CD14-positive monocyte (primary cell): ENCODE measurements around the gene TNFRSF25. TPM values are rescaled to one million over a fixed set of nuclear protein-coding genes. Genes with fewer than 3 reads are reported as not detected.

Experiments used
- DNase-seq, 3 donors: peaks; one replicate each; pipeline ENCODE4 v3.0.0-alpha.2; 2011 to 2022
- H2AFZ ChIP-seq: 2 replicates; pipeline ENCODE4 v1.6.0; 2012; ENCODE audit warnings: mild to moderate bottlenecking, low read depth, low read length, inconsistent platforms; ENCODE audit not compliant: insufficient read depth, poor library complexity, severe bottlenecking
- H3K27ac ChIP-seq, 2 donors: 1 replicate in 1 of 2; 2 replicates in 1 of 2; pipeline ENCODE4 v1.5.1; 2012 to 2013; ENCODE audit warnings: low read length in 2 of 2, control low read depth in 1 of 2, inconsistent platforms in 1 of 2, low read depth in 1 of 2, mild to moderate bottlenecking in 1 of 2
- H3K27me3 ChIP-seq, 2 donors: one replicate each; pipeline versions ENCODE4 v1.6.0 to v1.6.1; 2011 to 2013; ENCODE audit warnings: low read length in 2 of 2; ENCODE audit not compliant: control insufficient read depth in 2 of 2, insufficient read depth in 2 of 2
- H3K36me3 ChIP-seq, 2 donors: replicated peaks in 1 of 2; 1 replicate in 1 of 2; 2 replicates in 1 of 2; pipeline versions ENCODE4 v1.5.1 to v1.6.1; 2012 to 2013; ENCODE audit warnings: low read length in 2 of 2, control low read depth in 1 of 2, inconsistent platforms in 1 of 2, mild to moderate bottlenecking in 1 of 2; ENCODE audit not compliant: insufficient read depth in 2 of 2, control insufficient read depth in 1 of 2
- H3K4me1 ChIP-seq, 2 donors: 1 replicate in 1 of 2; 2 replicates in 1 of 2; pipeline versions ENCODE4 v1.5.1 to v1.6.1; 2012 to 2013; ENCODE audit warnings: low read length in 2 of 2, control low read depth in 1 of 2, inconsistent platforms in 1 of 2, mild to moderate bottlenecking in 1 of 2, moderate library complexity in 1 of 2; ENCODE audit not compliant: insufficient read depth in 2 of 2, control insufficient read depth in 1 of 2
- H3K4me2 ChIP-seq: replicated peaks from 2 replicates; pipeline ENCODE3; 2012; ENCODE audit warnings: low read length, moderate library complexity, mild to moderate bottlenecking; ENCODE audit not compliant: poor library complexity, severe bottlenecking; ENCODE audit errors: extremely low read depth
- H3K4me3 ChIP-seq, 3 experiments: fragments of 200-600 bp in 1 of 3; sonication (generic) in 1 of 3; replicated peaks in 1 of 3; 1 replicate in 2 of 3; 2 replicates in 1 of 3; pipeline ENCODE4 v1.5.1; 2011 to 2013; ENCODE audit warnings: low read length in 3 of 3, mild to moderate bottlenecking in 3 of 3, control low read depth in 2 of 3, low read depth in 2 of 3, inconsistent platforms in 1 of 3, moderate library complexity in 1 of 3
- H3K79me2 ChIP-seq: 2 replicates; pipeline ENCODE4 v1.6.0; 2012; ENCODE audit warnings: mild to moderate bottlenecking, control low read depth, inconsistent platforms, low read length, moderate library complexity; ENCODE audit not compliant: insufficient read depth
- H3K9ac ChIP-seq: 2 replicates; pipeline ENCODE4 v1.6.0; 2017; ENCODE audit warnings: low read length, mild to moderate bottlenecking; ENCODE audit not compliant: insufficient read depth, poor library complexity, severe bottlenecking
- H3K9me3 ChIP-seq, 2 donors: replicated peaks in 1 of 2; 1 replicate in 1 of 2; 2 replicates in 1 of 2; pipeline versions ENCODE4 v1.5.1 to v1.6.1; 2012 to 2013; ENCODE audit warnings: low read length in 2 of 2, control low read depth in 1 of 2; ENCODE audit not compliant: control insufficient read depth in 1 of 2, insufficient read depth in 1 of 2
- H4K20me1 ChIP-seq: 2 replicates; pipeline ENCODE4 v1.6.0; 2012; ENCODE audit warnings: mild to moderate bottlenecking, low read length, control low read depth, moderate library complexity; ENCODE audit not compliant: insufficient read depth
- H3K27ac Mint-ChIP-seq, 7 donors: one replicate each; pipeline ENCODE4 v1.8.0; 2020; ENCODE audit warnings: mild to moderate bottlenecking in 7 of 7, mixed read lengths in 7 of 7, moderate library complexity in 6 of 7, inconsistent platforms in 2 of 7
- H3K27me3 Mint-ChIP-seq, 3 donors: one replicate each; pipeline ENCODE4 v1.8.0; 2021 to 2022; ENCODE audit warnings: low read depth in 3 of 3, mild to moderate bottlenecking in 3 of 3, mixed read lengths in 3 of 3, moderate library complexity in 3 of 3, inconsistent platforms in 1 of 3
- H3K36me3 Mint-ChIP-seq, 2 donors: one replicate each; pipeline ENCODE4 v1.8.0; 2020; ENCODE audit warnings: mixed read lengths in 2 of 2, inconsistent platforms in 1 of 2, mild to moderate bottlenecking in 1 of 2
- H3K4me1 Mint-ChIP-seq: one replicate; pipeline ENCODE4 v1.8.0; 2020; ENCODE audit warnings: mild to moderate bottlenecking, mixed read lengths
- H3K4me3 Mint-ChIP-seq, 2 donors: one replicate each; pipeline ENCODE4 v1.8.0; 2020; ENCODE audit warnings: mild to moderate bottlenecking in 2 of 2, mixed read lengths in 2 of 2, moderate library complexity in 1 of 2
- H3K9me3 Mint-ChIP-seq, 7 donors: one replicate each; pipeline ENCODE4 v1.8.0; 2020 to 2022; ENCODE audit warnings: mixed read lengths in 7 of 7, mild to moderate bottlenecking in 6 of 7, moderate library complexity in 6 of 7, inconsistent platforms in 2 of 7
- CTCF ChIP-seq: fragments of 200-600 bp; IDR thresholded peaks from one replicate; pipeline ENCODE4 v1.8.0; 2022; ENCODE audit warnings: antibody characterized with exemption, mild to moderate bottlenecking
- WGBS: methylation state at CpG from one replicate; pipeline ENCODE4 v1.1.5; 2013; ENCODE audit warnings: missing lambda C conversion rate; ENCODE audit not compliant: insufficient coverage; 5-methylcytosine and 5-hydroxymethylcytosine counted together
- intact Hi-C, 2 donors: fragments of 100-400 bp; cut with micrococcal nuclease; formaldehyde crosslinking; loops; one replicate each; pipeline versions ENCODE4 v1.15.0 to v1.15.1; 2023
- polyA plus RNA-seq, 3 donors: library from polyadenylated mRNA; depleted of rRNA in 1 of 3; unstranded in 2 of 3; stranded (reverse) in 1 of 3; fragments of 300-500 nt in 2 of 3; fragments of >200 nt in 1 of 3; fragmentation: Illumina TruSeq in 2 of 3; gene quantifications; 1 replicate in 2 of 3; 2 replicates in 1 of 3; pipeline ENCODE4 v1.2.3, GENCODE V29; 2012 to 2021

The TNFRSF25 gene
- polyA plus RNA-seq, 3 donors, result 0.33 to 3.0 (median 0.48) TPM

DNA sequence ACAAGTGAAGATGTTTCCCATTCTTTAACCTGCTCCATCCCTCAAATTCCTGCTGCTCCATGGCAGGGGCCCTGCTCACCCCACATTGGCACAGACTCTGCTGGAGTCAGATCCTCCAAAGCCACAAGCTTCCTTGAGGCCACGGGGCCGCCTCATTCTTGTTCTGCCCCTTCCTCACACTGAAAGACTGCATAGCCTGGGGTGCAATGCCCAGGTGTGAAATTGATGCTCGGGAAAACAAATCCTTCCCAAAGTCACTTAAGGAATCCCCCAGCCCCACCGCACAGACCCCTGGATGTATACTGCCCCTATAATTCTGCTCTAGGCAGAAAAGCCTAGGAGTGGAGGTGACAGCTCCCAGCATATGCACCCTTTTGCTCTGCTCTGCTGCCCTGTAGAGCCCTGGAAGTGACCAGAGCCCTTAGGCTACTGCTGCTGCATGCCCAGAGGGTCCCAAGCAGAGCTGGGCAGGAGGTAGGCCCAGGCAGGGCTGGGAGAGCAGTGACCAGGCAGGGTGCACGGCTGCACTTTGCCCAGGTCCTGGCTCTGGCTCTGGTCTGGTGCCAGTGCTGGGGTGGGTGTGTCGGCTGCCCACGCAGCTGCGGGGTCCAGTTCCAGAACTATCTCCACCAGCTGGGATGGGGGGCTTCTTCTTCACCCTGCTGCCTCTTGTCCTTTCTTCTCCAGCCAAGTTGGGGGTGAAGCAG lies 47.9 kb downstream of the TNFRSF25 start:
- Histone ChIP-seq H3K27me3 (peaks cover 30 to 77% of the 10 kb centered on the region in 2 donors), H3K36me3 (no peaks in the 10 kb centered on the region), H3K4me2 (no peak overlapping the region), H4K20me1 (no peaks in the 10 kb centered on the region), H3K9me3 (peaks cover 0 to 12% of the 10 kb centered on the region in 2 donors), H3K27ac (no peak overlapping the region), H2AFZ (no peak overlapping the region), H3K4me1 (no peaks in the 10 kb centered on the region), H3K79me2 (no peaks in the 10 kb centered on the region), H3K9ac (no peak overlapping the region), H3K4me3 (no peak overlapping the region)
- 80% methylated on average over 3 of the region's 8 CpGs for whole genome bisulfite sequencing
- DNase-seq, result no peak
- Mint-ChIP-seq H3K4me3 (peak overlapping the region in 1 of 2 donors; percentile 57), H3K27me3 (peaks cover 73 to 97% (median 75%) of the 10 kb centered on the region in 3 donors), H3K4me1 (peaks cover 7% of the 10 kb centered on the region), H3K9me3 (peaks cover 0 to 7% (median 2%) of the 10 kb centered on the region in 7 donors), H3K36me3 (no peaks in the 10 kb centered on the region), H3K27ac (peak overlapping the region in 1 of 7 donors; percentile 29)
- no peak for TF ChIP-seq CTCF
- intact Hi-C loops, result no loop called here

- Mint-ChIP-seq H3K4me3 (peak overlapping the region in 1 of 2 donors; percentile 39), H3K27me3 (peaks cover 66 to 94% (median 68%) of the 10 kb centered on the region in 3 donors), H3K27ac (no peak overlapping the region), H3K36me3 (no peaks in the 10 kb centered on the region), H3K9me3 (peaks cover 0 to 7% (median 2%) of the 10 kb centered on the region in 7 donors), H3K4me1 (peaks cover 7% of the 10 kb centered on the region)
- TF ChIP-seq CTCF, result no peak
- Histone ChIP-seq H3K9me3 (peaks cover 0 to 11% of the 10 kb centered on the region in 2 donors), H3K36me3 (no peaks in the 10 kb centered on the region), H3K4me1 (no peaks in the 10 kb centered on the region), H3K79me2 (no peaks in the 10 kb centered on the region), H3K27ac (no peak overlapping the region), H3K27me3 (peaks cover 26 to 70% of the 10 kb centered on the region in 2 donors), H3K9ac (no peak overlapping the region), H3K4me3 (no peak overlapping the region), H2AFZ (no peak overlapping the region), H3K4me2 (no peak overlapping the region), H4K20me1 (no peaks in the 10 kb centered on the region)
- 93% methylated on average over 5 of the region's 5 CpGs for WGBS
- DNase-seq, result no peak
- intact Hi-C loops, result no loop called here
Observed at GRCh38 chr1:6416906-6417305, 49.1 kb downstream of the TNFRSF25 start.
